Spleen (tissue), 7 donors: ENCODE measurements around the gene KRT38.

Experiments used
- POLR2AphosphoS5 ChIP-seq, 3 donors: sonication (generic); formaldehyde crosslinking; IDR thresholded peaks; one replicate each; pipeline ENCODE4 v1.5.1; 2017; ENCODE audit warnings: antibody characterized with exemption in 3 of 3
- TF ChIP-seq, protein P1 (sequence below), 11 experiments: fragments of 200-600 bp in 7 of 11; fragments of 450-650 bp in 4 of 11; sonication (generic) in 4 of 11; IDR thresholded peaks in 8 of 11; conservative IDR thresholded peaks in 3 of 11; 1 replicate in 7 of 11; 2 replicates in 4 of 11; pipeline versions ENCODE4 v1.4.0 to v1.8.0; 2016 to 2021; ENCODE audit warnings: antibody characterized with exemption in 11 of 11, inconsistent platforms in 4 of 11, mild to moderate bottlenecking in 1 of 11
- donor health status: DM: no; HTN: no; CAD: no; lungs with moderate emphysema.
- donor health status: DM: no; HTN: no; CAD: no.
- donor health status: DM: no; HTN: no; CAD: no.

DNA sequence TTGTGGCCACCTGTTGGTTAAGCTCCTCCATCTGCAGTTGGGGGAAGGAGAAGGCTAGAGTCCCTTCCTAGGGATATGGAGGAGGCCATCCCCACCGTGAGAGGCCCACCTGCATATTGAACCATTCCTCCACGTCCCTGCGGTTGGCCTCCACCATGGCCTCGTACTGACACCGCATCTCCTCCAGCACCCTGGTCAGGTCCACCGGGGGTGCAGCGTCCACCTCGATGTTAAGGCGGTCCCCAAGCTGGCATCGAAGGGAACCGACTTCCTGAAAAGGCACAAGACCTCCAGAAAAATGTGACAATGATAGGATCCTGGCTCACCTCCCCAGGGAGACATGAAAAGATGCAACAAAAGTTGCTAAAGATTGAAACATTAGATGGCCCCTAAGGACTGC is 23.4 kb upstream of the KRT38 start:
- TF ChIP-seq, protein P1, sequence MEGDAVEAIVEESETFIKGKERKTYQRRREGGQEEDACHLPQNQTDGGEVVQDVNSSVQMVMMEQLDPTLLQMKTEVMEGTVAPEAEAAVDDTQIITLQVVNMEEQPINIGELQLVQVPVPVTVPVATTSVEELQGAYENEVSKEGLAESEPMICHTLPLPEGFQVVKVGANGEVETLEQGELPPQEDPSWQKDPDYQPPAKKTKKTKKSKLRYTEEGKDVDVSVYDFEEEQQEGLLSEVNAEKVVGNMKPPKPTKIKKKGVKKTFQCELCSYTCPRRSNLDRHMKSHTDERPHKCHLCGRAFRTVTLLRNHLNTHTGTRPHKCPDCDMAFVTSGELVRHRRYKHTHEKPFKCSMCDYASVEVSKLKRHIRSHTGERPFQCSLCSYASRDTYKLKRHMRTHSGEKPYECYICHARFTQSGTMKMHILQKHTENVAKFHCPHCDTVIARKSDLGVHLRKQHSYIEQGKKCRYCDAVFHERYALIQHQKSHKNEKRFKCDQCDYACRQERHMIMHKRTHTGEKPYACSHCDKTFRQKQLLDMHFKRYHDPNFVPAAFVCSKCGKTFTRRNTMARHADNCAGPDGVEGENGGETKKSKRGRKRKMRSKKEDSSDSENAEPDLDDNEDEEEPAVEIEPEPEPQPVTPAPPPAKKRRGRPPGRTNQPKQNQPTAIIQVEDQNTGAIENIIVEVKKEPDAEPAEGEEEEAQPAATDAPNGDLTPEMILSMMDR (IDR thresholded peaks at IDR 0.05 in 8 of 11, conservative IDR thresholded peaks at IDR 0.05 in 3 of 11) = no peak
- TF ChIP-seq POLR2AphosphoS5 (IDR thresholded peaks at IDR 0.05) = no peak
